A673 (cell line): ENCODE results near the gene RASGEF1C. TPM values are rescaled to one million over a fixed set of nuclear protein-coding genes. Genes with fewer than 3 reads are reported as not detected.

Source experiments
- BruUV-seq: library from RNA; stranded (reverse); fragments of 400-500 nt; replicated peaks from 2 replicates; lab custom pipeline; 2021; lab: Mats Ljungman, UMichigan
- CTCF ChIA-PET: fragments of 300-600 bp; sonication (Branson Sonifier 250); formaldehyde crosslinking; loops from one replicate; lab custom pipeline; 2022; ENCODE audit warnings: antibody characterized with exemption; lab: Charles Lee
- POLR2A ChIA-PET: fragments of 300-600 bp; sonication (Branson Sonifier 250); formaldehyde crosslinking; loops from one replicate; lab custom pipeline; 2022; ENCODE audit warnings: antibody characterized with exemption; ENCODE audit not compliant: low non-redundant PET; lab: Charles Lee
- DNase-seq: peaks from one replicate; pipeline ENCODE4 v3.0.0-alpha.2; 2015; ENCODE audit warnings: low spot score
- H3K27ac ChIP-seq: fragments of 200-600 bp; sonication (generic); 2 replicates; pipeline ENCODE4 v1.5.1; 2016; ENCODE audit warnings: mixed run types, low read depth, mild to moderate bottlenecking, mixed read lengths, antibody characterized with exemption, low read length; ENCODE audit not compliant: poor library complexity, severe bottlenecking
- H3K27me3 ChIP-seq: fragments of 200-600 bp; sonication (generic); replicated peaks from 2 replicates; pipeline ENCODE4 v1.6.1; 2017; ENCODE audit warnings: mixed run types, low read depth, mild to moderate bottlenecking, mixed read lengths, antibody characterized with exemption, low read length; ENCODE audit not compliant: insufficient read depth, poor library complexity
- H3K36me3 ChIP-seq: fragments of 200-600 bp; sonication (generic); 2 replicates; pipeline ENCODE4 v1.6.1; 2016; ENCODE audit warnings: mixed run types, mild to moderate bottlenecking, mixed read lengths, antibody characterized with exemption, low read length; ENCODE audit not compliant: insufficient read depth, poor library complexity, severe bottlenecking
- H3K4me1 ChIP-seq: fragments of 200-600 bp; sonication (generic); 2 replicates; pipeline ENCODE4 v1.6.1; 2017; ENCODE audit warnings: mixed run types, mild to moderate bottlenecking, mixed read lengths, antibody characterized with exemption, low read length; ENCODE audit not compliant: insufficient read depth, poor library complexity, severe bottlenecking
- H3K4me3 ChIP-seq: fragments of 200-600 bp; sonication (generic); 2 replicates; pipeline ENCODE4 v1.5.1; 2016; ENCODE audit warnings: low read depth, mixed run types, mild to moderate bottlenecking, mixed read lengths, low read length; ENCODE audit not compliant: poor library complexity, severe bottlenecking
- H3K9me3 ChIP-seq: fragments of 200-600 bp; sonication (generic); 2 replicates; pipeline ENCODE4 v1.6.1; 2016; ENCODE audit warnings: mixed run types, low read depth, mild to moderate bottlenecking, mixed read lengths, antibody characterized with exemption, low read length; ENCODE audit not compliant: poor library complexity, severe bottlenecking
- CTCF ChIP-seq: fragments of 300-800, 200-600 bp; sonication (generic); conservative IDR thresholded peaks from 2 replicates; pipeline ENCODE4 v1.5.1; 2017; ENCODE audit warnings: low read depth, mild to moderate bottlenecking, antibody characterized with exemption, low read length, moderate library complexity, mixed read lengths
- EZH2 ChIP-seq: fragments of 200-600 bp; sonication (generic); IDR thresholded peaks from 2 replicates; pipeline ENCODE4 v1.6.1; 2017; ENCODE audit warnings: borderline replicate concordance, low read depth, mild to moderate bottlenecking, mixed read lengths, antibody characterized with exemption, low read length; ENCODE audit not compliant: poor library complexity, severe bottlenecking
- intact Hi-C: fragments of 100-400 bp; cut with micrococcal nuclease; formaldehyde crosslinking; loops from one replicate; pipeline ENCODE4 v1.10.0; 2022; ENCODE audit not compliant: unreplicated experiment
- total RNA-seq: library from RNA; stranded (reverse); gene quantifications from 2 replicates; pipeline ENCODE4 v1.2.3, GENCODE V29; 2021

RASGEF1C gene
- total RNA-seq, 1 experiment from 2014 or later: not detected

- no peak for DNase-seq
- POLR2A ChIA-PET: no interaction called here
- CTCF ChIA-PET: no interaction called here
- H3K36me3 ChIP-seq: no peaks in the 10 kb centered on the region
- no peak overlapping the region for H3K27ac ChIP-seq
- intact Hi-C loops: no loop called here
- BruUV-seq: no TSS peak
- TF ChIP-seq EZH2 (no peak), CTCF (no peak)
- no peak overlapping the region for H3K4me3 ChIP-seq
- H3K27me3 ChIP-seq: no peaks in the 10 kb centered on the region
- H3K9me3 ChIP-seq: no peaks in the 10 kb centered on the region
- no peaks in the 10 kb centered on the region for H3K4me1 ChIP-seq
Observed at GRCh38 chr5:180100621-180101450, 108.2 kb downstream of the RASGEF1C start.

DNA sequence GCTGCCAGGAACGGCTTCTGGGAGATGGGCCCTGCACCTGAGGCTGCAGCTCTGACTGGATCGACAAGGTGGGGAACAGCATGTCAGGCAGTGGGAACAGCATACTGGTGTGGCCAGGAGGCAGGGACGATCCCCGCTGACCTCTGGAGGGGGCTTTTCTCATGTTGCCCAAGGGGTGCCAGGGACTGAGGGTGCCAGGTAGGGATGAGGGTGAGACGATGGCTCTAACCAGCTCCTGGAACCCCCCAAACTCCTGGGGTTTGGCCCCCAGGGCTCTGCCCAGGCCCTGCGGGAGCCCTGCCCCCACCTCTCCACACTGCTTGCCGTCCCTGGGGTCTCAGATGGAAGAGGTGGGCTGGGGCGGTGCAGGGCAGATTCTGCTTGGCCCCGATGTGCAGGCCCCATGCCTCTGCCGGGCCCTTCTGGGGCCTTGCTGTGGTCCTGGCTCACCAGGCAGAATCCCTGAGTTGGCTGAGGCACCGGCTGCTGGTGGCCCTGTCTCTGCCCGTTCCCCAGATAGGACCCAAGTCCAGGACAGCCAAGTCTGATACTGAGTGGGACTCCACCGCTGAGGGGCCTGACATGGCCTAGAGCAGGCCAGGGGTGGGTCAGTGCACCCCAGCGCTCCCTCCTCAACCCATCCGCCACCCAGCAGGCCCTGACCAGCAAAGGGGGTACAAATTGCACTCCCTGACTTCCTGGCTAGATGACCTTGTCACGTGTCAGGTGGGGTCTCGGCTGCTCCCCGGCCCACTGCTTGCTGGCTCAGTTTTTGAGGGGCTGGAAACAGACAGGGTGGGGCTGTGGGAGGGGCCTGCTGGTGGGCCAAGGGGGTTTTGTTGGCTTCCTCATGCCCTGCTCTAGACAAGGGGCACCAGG lies 109.0 kb downstream of the RASGEF1C start:
- no peaks in the 10 kb centered on the region for H3K27me3 ChIP-seq
- CTCF ChIA-PET: no interaction called here
- intact Hi-C loops: no loop called here
- no peaks in the 10 kb centered on the region for H3K4me1 ChIP-seq
- H3K36me3 ChIP-seq: no peaks in the 10 kb centered on the region
- POLR2A ChIA-PET: interaction anchor here (0.6 kb wide), 1 partner anchor 94 kb away, joined by 6 read pairs; no protein-coding TSS in a partner anchor
- no peak overlapping the region for H3K4me3 ChIP-seq
- H3K9me3 ChIP-seq: no peaks in the 10 kb centered on the region
- TF ChIP-seq CTCF: no peak
- no peak for TF ChIP-seq EZH2
- no TSS peak for BruUV-seq
- H3K27ac ChIP-seq: no peak overlapping the region
- no peak for DNase-seq

DNA sequence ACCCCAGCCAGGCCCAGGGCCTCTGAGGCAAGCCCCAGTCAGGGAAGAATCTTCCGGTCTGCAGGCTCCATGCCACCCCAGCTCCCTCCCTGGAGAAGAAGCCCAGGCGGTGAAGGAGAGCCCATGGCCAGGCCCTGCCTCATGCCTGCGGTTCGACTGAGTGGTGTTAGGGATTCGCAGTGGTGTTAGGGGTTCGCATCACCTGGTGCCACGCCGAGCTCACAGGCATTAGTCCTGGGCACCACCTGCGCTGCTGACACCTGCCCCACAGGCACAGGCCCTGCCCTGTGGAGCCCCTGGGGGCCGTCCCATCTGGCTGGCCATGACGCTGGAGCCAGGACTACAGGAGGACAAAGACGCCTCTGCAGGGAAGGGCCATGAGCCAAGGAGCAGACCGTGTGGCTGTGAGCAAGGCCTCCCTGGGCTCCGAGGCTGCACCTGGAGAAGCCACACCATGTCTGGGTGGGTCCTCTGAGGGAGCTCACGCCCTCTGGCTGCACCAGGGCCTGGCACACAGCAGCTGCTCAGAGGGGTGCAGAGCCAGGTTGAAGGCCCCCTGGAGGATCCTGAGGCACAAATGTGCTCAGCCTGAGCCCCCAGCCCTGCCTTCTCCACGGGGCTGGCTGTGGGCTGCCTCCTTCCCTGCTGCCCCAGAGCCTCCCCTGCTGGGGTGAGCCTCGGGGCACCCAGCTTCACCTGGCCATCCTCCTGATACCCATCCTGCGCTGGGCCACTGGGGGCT lies 109.8 kb downstream of the RASGEF1C start:
- DNase-seq: no peak
- intact Hi-C loops: no loop called here
- Histone ChIP-seq H3K4me3 (no peak overlapping the region), H3K9me3 (no peaks in the 10 kb centered on the region), H3K4me1 (no peaks in the 10 kb centered on the region), H3K27me3 (no peaks in the 10 kb centered on the region), H3K36me3 (no peaks in the 10 kb centered on the region), H3K27ac (no peak overlapping the region)
- ChIA-PET CTCF (no interaction called here), POLR2A (no interaction called here)
- no TSS peak for BruUV-seq
- TF ChIP-seq CTCF (no peak), EZH2 (no peak)
